GM12878 (cell line): ENCODE data around the gene AGAP9. TPM values are rescaled to one million over a fixed set of nuclear protein-coding genes. Genes with fewer than 3 reads are reported as not detected.
"Not testable (repeated sequence)": the region's sequence is repeated elsewhere in the genome, so short reads cannot be mapped to it uniquely, and the experiment has no call there.

Experiments
- ATAC-seq: fragments of 200-7000 bp; cut with Tn5 transposase; 3 replicates; pipeline ENCODE4 v1.9.1; 2020; ENCODE audit warnings: mild to moderate bottlenecking, moderate library complexity
- BruUV-seq: library from RNA; stranded (reverse); fragments of 400-500 nt; replicated peaks from 2 replicates; lab custom pipeline; 2021; lab: Mats Ljungman, UMichigan
- CTCF ChIA-PET: fragments of 300-600 bp; sonication (Branson Sonifier 250); formaldehyde crosslinking; extraction: SDS; loops from one replicate; lab custom pipeline; 2021; ENCODE audit warnings: inconsistent platforms; lab: Yijun Ruan, JAX
- POLR2A ChIA-PET: fragments of 350-600 bp; formaldehyde crosslinking; extraction: SDS; loops from one replicate; lab custom pipeline; 2021; ENCODE audit warnings: inconsistent platforms; lab: Charles Lee
- RAD21 ChIA-PET: fragments of 300-600 bp; sonication (Branson Sonifier 250); formaldehyde crosslinking; loops from one replicate; lab custom pipeline; 2023; ENCODE audit warnings: antibody characterized with exemption; ENCODE audit not compliant: unreplicated experiment; lab: Charles Lee
- SMC1A ChIA-PET: fragments of 300-600 bp; sonication (Branson Sonifier 250); formaldehyde crosslinking; loops from one replicate; lab custom pipeline; 2023; ENCODE audit not compliant: unreplicated experiment, uncharacterized antibody; lab: Charles Lee
- DNase-seq: peaks from one replicate; pipeline ENCODE4 v3.0.0-alpha.2; 2011; ENCODE audit warnings: low read depth, low spot score
- FAIRE-seq: peaks from 3 replicates; lab custom pipeline; 2011; peaks lifted over from hg19 to GRCh38; lab: Jason Lieb, UNC
- H2AFZ ChIP-seq: 2 replicates; pipeline ENCODE4 v1.6.0; 2011; ENCODE audit warnings: low read depth, low read length, control low read depth; ENCODE audit not compliant: control insufficient read depth
- H3K27ac ChIP-seq: 2 replicates; pipeline ENCODE4 v1.5.1; 2011; ENCODE audit warnings: control low read depth; ENCODE audit not compliant: control insufficient read depth, insufficient read depth
- H3K27me3 ChIP-seq, 2 experiments: replicated peaks in 1 of 2; 2 replicates each; pipeline versions ENCODE4 v1.6.0 to v1.6.1; 2011; ENCODE audit warnings: low read length in 1 of 2; ENCODE audit not compliant: control insufficient read depth in 2 of 2, insufficient read depth in 2 of 2
- H3K36me3 ChIP-seq, 2 experiments: 2 replicates each; pipeline ENCODE4 v1.5.1; 2011; ENCODE audit warnings: low read length in 1 of 2; ENCODE audit not compliant: control insufficient read depth in 2 of 2, insufficient read depth in 2 of 2
- H3K4me1 ChIP-seq: 2 replicates; pipeline ENCODE4 v1.6.1; 2011; ENCODE audit warnings: mild to moderate bottlenecking, low read length, moderate library complexity, mixed read lengths; ENCODE audit not compliant: control insufficient read depth, insufficient read depth
- H3K4me2 ChIP-seq: 2 replicates; pipeline ENCODE4 v1.6.0; 2011; ENCODE audit warnings: control low read depth; ENCODE audit not compliant: control insufficient read depth, insufficient read depth
- H3K4me3 ChIP-seq: fragments of 200-600 bp; sonication (generic); 2 replicates; pipeline ENCODE4 v1.5.1; 2016
- H3K79me2 ChIP-seq: 2 replicates; pipeline ENCODE4 v1.6.0; 2011; ENCODE audit warnings: low read length; ENCODE audit not compliant: control insufficient read depth, insufficient read depth
- H3K9ac ChIP-seq: 2 replicates; pipeline ENCODE4 v1.8.0; 2011; ENCODE audit warnings: low read length, control low read depth, mixed read lengths; ENCODE audit not compliant: control insufficient read depth, insufficient read depth
- H3K9me3 ChIP-seq: replicated peaks from 3 replicates; pipeline ENCODE4 v1.5.1; 2011; ENCODE audit warnings: mild to moderate bottlenecking, low read length; ENCODE audit not compliant: control insufficient read depth, insufficient read depth
- H4K20me1 ChIP-seq: 2 replicates; pipeline ENCODE4 v1.6.0; 2011; ENCODE audit not compliant: control insufficient read depth, insufficient read depth
- WGBS: methylation state at CpG from one replicate; pipeline ENCODE4 v1.1.6; 2016; ENCODE audit warnings: low lambda C conversion rate; ENCODE audit not compliant: insufficient replicate concordance, insufficient coverage; ENCODE audit errors: missing lambda C conversion rate; 5-methylcytosine and 5-hydroxymethylcytosine counted together
- in situ Hi-C: fragments of 300-500 bp; cut with MboI; formaldehyde crosslinking; loops from 9 replicates; pipeline ENCODE4 v1.14.3; 2018; ENCODE audit warnings: mixed read lengths
- intact Hi-C: fragments of 100-400 bp; cut with micrococcal nuclease; formaldehyde crosslinking; loops from one replicate; pipeline ENCODE4 v1.14.2; 2022; ENCODE audit not compliant: unreplicated experiment
- polyA plus RNA-seq, 11 experiments: library from polyadenylated mRNA; depleted of rRNA in 4 of 11; unstranded in 6 of 11; stranded (reverse) in 5 of 11; fragments of >200 nt; fragmentation: Nextera tagmentation in 4 of 11; fragmentation: Illumina TruSeq in 1 of 11; extraction: Ambion mirVana in 4 of 11; extraction: Trizol in 1 of 11; gene quantifications; 1 replicate in 1 of 11; 2 replicates in 10 of 11; pipeline versions ENCODE4 v1.2.1 to v1.2.3, GENCODE V29; 2011 to 2016; ENCODE audit warnings: inconsistent platforms in 2 of 11, missing spikeins in 2 of 11, low read depth in 1 of 11
- total RNA-seq, 4 experiments: library from RNA; depleted of rRNA in 3 of 4; stranded (reverse); fragments of >200 nt in 3 of 4; fragmentation: Illumina TruSeq in 1 of 4; extraction: Trizol in 1 of 4; gene quantifications; 2 replicates each; pipeline versions ENCODE4 v1.2.1 to v1.2.3, GENCODE V29; 2013 to 2021

AGAP9 gene
- total and polyA plus RNA-seq, 10 of the 15 experiments (the other 5 are each of a cell fraction or from before 2014, with no cell fraction given), result 0.32 to 8.8 (median 3.6) TPM

DNA sequence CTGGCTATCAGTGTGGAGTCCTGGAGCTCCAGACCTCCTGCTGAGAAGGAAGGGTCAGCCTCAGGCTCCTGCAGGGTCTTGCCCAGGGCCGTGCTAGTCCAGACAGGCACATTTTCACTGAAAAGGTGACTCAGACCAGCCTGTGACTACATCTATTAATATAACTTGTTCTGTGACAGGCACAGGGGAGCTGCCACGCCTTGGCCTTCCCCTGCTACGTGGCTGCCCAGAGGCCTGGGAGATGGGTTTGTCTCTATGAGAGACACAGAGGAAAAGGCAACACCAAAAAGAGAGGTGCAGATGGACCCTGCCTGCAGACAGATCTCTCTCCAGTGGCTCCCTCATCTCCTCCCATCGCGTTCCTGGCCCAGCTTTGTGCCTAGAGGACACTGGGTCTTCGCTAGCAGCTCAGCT lies 41.7 kb downstream of the AGAP9 start:
- H3K4me3 ChIP-seq, CTCF ChIA-PET, RAD21 ChIA-PET, DNase-seq, H3K9ac ChIP-seq, H3K9me3 ChIP-seq, H3K4me2 ChIP-seq, BruUV-seq, intact Hi-C loops, H3K4me1 ChIP-seq, H3K79me2 ChIP-seq, H3K36me3 ChIP-seq, SMC1A ChIA-PET, in situ Hi-C loops, H3K27me3 ChIP-seq, H3K27ac ChIP-seq, FAIRE-seq, POLR2A ChIA-PET, H2AFZ ChIP-seq, ATAC-seq, H4K20me1 ChIP-seq: not testable (repeated sequence)
- WGBS, result 15% methylated on average over 5 of the region's 6 CpGs

DNA sequence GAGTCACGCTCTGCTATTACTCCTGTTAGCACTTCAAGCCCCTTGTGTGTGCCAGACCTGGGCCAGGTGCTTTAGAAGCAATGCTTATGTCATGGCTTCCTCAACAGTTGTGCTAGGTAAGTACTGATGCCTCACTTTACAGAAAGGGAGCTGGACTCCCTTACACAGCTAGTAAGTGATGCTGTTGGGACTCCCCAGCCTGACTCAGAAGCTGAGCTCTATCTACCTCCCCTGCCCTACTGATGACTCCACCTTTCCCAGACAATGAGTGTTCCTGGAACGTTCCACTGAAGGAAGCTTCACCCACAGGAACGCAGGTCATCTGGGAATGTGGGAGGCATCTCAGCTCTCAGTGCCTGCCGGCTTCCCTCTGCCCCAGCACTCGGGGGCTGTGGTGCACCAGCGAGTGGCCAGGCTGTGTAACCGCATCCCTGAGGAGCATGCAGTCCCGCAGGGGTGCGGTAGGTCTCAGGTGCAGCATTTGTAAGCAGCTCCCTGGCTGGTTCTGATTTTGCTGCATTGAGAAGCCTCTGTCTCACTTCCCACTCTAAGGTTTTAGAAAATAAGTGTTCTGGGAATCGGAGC lies 42.2 kb downstream of the AGAP9 start:
- DNase-seq, BruUV-seq, H3K9me3 ChIP-seq, RAD21 ChIA-PET, H3K9ac ChIP-seq, H3K4me2 ChIP-seq, H2AFZ ChIP-seq, H4K20me1 ChIP-seq, SMC1A ChIA-PET, intact Hi-C loops, H3K79me2 ChIP-seq, H3K27ac ChIP-seq, H3K4me3 ChIP-seq, CTCF ChIA-PET, FAIRE-seq, POLR2A ChIA-PET, in situ Hi-C loops, H3K27me3 ChIP-seq, ATAC-seq, H3K36me3 ChIP-seq, H3K4me1 ChIP-seq: not testable (repeated sequence)
- WGBS, result 61% methylated on average over 6 of the region's 10 CpGs

DNA sequence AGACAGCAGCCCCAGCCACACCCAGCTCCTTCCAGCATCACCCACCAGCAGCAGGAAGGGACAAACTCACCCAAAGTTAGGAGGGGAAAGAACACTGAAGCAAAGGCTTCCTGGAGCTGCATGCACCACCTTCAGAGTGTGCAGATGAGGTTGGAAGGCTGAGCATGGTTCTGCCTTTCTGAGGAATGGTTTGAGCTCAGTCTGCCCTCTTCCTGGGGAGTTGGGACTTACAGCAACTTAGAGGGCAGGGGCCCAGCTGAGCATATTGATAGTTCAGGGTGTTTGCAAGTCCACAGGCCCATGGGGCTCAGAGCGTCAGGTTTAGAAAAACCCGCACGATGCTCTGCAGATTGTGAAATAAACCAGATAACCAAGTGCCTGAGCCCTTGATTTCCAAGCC lies 43.3 kb downstream of the AGAP9 start:
- H3K9ac ChIP-seq, H2AFZ ChIP-seq, H3K9me3 ChIP-seq, CTCF ChIA-PET, H3K4me3 ChIP-seq, H3K27me3 ChIP-seq, H3K36me3 ChIP-seq, SMC1A ChIA-PET, POLR2A ChIA-PET, DNase-seq, H3K27ac ChIP-seq, intact Hi-C loops, ATAC-seq, in situ Hi-C loops, RAD21 ChIA-PET, H3K4me2 ChIP-seq, H4K20me1 ChIP-seq, FAIRE-seq, H3K4me1 ChIP-seq, H3K79me2 ChIP-seq, BruUV-seq: not testable (repeated sequence)
- WGBS, result no CpG with 5 or more reads among the region's 3 CpGs

DNA sequence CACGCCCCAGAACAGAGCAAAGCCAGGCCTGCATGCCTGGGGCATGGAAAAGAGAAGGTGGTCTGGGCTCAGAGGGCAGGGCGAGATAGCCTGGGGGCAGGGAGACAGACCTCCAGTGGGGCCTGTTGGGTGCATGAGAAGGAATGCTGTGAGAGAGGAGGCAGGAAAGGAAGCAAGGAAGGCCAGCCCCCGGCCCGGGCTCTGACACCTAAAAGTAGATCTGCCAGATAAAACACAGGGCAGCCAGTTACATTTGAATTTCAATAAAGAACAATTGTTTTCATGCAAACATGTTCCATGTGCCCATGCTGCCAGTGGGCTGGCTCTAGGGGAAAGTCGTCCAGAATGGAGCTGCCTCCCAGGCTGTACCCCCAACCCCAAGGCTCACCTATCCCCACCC lies 45.3 kb downstream of the AGAP9 start:
- H3K79me2 ChIP-seq, ATAC-seq, DNase-seq, H3K27me3 ChIP-seq, intact Hi-C loops, POLR2A ChIA-PET, CTCF ChIA-PET, H3K9me3 ChIP-seq, H4K20me1 ChIP-seq, H3K4me1 ChIP-seq, H3K4me3 ChIP-seq, H3K36me3 ChIP-seq, BruUV-seq, H3K27ac ChIP-seq, FAIRE-seq, H3K4me2 ChIP-seq, H2AFZ ChIP-seq, H3K9ac ChIP-seq, SMC1A ChIA-PET, in situ Hi-C loops, RAD21 ChIA-PET: not testable (repeated sequence)
- 29% methylated on average over 2 of the region's 5 CpGs for WGBS
